Right cardiac atrium (tissue), 5 donors: ENCODE results near the gene JARID2. TPM values are rescaled to one million over a fixed set of nuclear protein-coding genes. Genes with fewer than 3 reads are reported as not detected.

Experiments used
- ATAC-seq, 2 donors: fragments of 200-7000 bp; cut with Tn5 transposase; one replicate each; pipeline versions ENCODE4 v1.8.0 to v1.9.1; 2020; ENCODE audit warnings: moderate library complexity in 2 of 2, mild to moderate bottlenecking in 1 of 2
- DNase-seq, 3 donors: peaks; one replicate each; pipeline ENCODE4 v3.0.0-alpha.2; 2020
- H3K27ac ChIP-seq: one replicate; pipeline ENCODE4 v1.5.1; 2013; ENCODE audit warnings: mild to moderate bottlenecking, low read length, control low read depth, moderate library complexity
- H3K27me3 ChIP-seq: one replicate; pipeline ENCODE4 v1.6.1; 2013; ENCODE audit not compliant: control insufficient read depth, insufficient read depth
- H3K4me1 ChIP-seq: one replicate; pipeline ENCODE4 v1.6.1; 2013; ENCODE audit warnings: low read length; ENCODE audit not compliant: control insufficient read depth, insufficient read depth
- H3K4me3 ChIP-seq: one replicate; pipeline ENCODE4 v1.5.1; 2013; ENCODE audit warnings: low read length, control low read depth
- H3K9me3 ChIP-seq: one replicate; pipeline ENCODE4 v1.6.1; 2013; ENCODE audit warnings: low read length; ENCODE audit not compliant: control insufficient read depth
- WGBS: extraction: QIAGEN DNeasy Blood & Tissue Kit; methylation state at CpG from one replicate; pipeline ENCODE4 v1.1.7; 2013; 5-methylcytosine and 5-hydroxymethylcytosine counted together
- intact Hi-C, 4 donors: fragments of 100-400 bp; cut with DNase I; formaldehyde crosslinking; loops; one replicate each; pipeline versions ENCODE4 v1.11.0 to v1.14.0; 2022 to 2023
- polyA plus RNA-seq: library from polyadenylated mRNA; stranded (reverse); fragments of 200-250 nt; gene quantifications from one replicate; pipeline ENCODE4 v1.2.3, GENCODE V29; 2013
- total RNA-seq, 4 donors: library from RNA; stranded (reverse); fragmentation: NEBNext Ultra II Directional; extraction: Animal tissue kit (Norgen Biotek cat#: 25700); gene quantifications; one replicate each; pipeline ENCODE4 v1.2.1, GENCODE V29; 2021
- donor health status: healthy with polysubstance abuse.
- donor health status: DM: no; HTN: yes; CAD: no.
- donor health status: DM: no; HTN: no; CAD: no.
- donor health status: DM: no; HTN: yes; CAD: no; lungs with severe emphysema.
- donor health status: DM: yes; HTN: yes; CAD: no.

JARID2 gene
- total and polyA plus RNA-seq, 5 donors, result 4.1 to 10.1 (median 9.1) TPM

DNA sequence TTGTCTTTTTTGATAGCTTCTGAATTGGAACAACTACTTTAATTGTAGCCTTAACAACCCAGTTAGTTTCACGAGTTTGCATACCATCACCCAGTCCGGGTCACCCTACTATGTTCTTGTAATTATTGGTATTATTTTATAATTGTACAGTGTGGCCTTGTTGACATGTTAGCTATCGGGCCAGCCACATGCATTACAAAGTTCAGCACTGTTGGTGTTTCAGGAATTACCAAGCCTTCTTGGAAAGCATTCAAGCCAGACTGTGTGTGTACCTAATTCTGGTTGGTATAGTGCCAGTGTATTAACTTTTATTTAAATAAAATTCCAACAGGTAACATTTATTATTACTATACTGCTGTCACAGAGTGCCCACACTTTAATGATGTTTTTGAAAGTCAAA, 150.9 kb downstream of the JARID2 start:
- Histone ChIP-seq H3K4me3 (no peak overlapping the region), H3K27ac (no peak overlapping the region), H3K4me1 (peaks cover 16% of the 10 kb centered on the region), H3K9me3 (no peaks in the 10 kb centered on the region), H3K27me3 (no peaks in the 10 kb centered on the region)
- intact Hi-C loops, result no loop called here
- ATAC-seq, result no peak
- DNase-seq, result no peak
- 76% methylated on average over 3 of the region's 3 CpGs for WGBS

- intact Hi-C loops, result no loop called here
These were observed 152.9 kb downstream of the JARID2 start for GRCh38 chr6:15398633-15399275.

GRCh38 chr6:15399641-15400470, 154.0 kb downstream of the JARID2 start:
- Histone ChIP-seq H3K27ac (peak overlapping the region; percentile 84), H3K4me3 (peak overlapping the region; percentile 66), H3K4me1 (peaks cover 19% of the 10 kb centered on the region), H3K9me3 (no peaks in the 10 kb centered on the region), H3K27me3 (no peaks in the 10 kb centered on the region)
- intact Hi-C loops, result no loop called here
- peak; percentile 90 to 92 for ATAC-seq
- 6% methylated on average over 9 of the region's 9 CpGs for WGBS
- DNase-seq, result peak; percentile 76 to 94 (median 90)

More at GRCh38 chr6:15398633-15399275, 152.9 kb downstream of the JARID2 start:
- Histone ChIP-seq H3K27ac (no peak overlapping the region), H3K4me1 (peaks cover 16% of the 10 kb centered on the region), H3K4me3 (no peak overlapping the region), H3K27me3 (no peaks in the 10 kb centered on the region), H3K9me3 (no peaks in the 10 kb centered on the region)
- ATAC-seq (peak in 1 of 2 donors; percentile 27), DNase-seq (no peak)
- 34% methylated on average over 8 of the region's 8 CpGs for WGBS

GRCh38 chr6:15400572-15401004, 154.7 kb downstream of the JARID2 start:
- no peaks in the 10 kb centered on the region for H3K27me3 ChIP-seq
- no peaks in the 10 kb centered on the region for H3K9me3 ChIP-seq
- intact Hi-C loops, result no loop called here
- ATAC-seq, result peak; percentile 81 to 88
- peak overlapping the region; percentile 66 for H3K4me3 ChIP-seq
- peak overlapping the region; percentile 37 for H3K27ac ChIP-seq
- 5% methylated on average over 14 of the region's 14 CpGs for WGBS
- H3K4me1 ChIP-seq, result peaks cover 19% of the 10 kb centered on the region
- peak; percentile 67 to 90 (median 85) for DNase-seq

DNA sequence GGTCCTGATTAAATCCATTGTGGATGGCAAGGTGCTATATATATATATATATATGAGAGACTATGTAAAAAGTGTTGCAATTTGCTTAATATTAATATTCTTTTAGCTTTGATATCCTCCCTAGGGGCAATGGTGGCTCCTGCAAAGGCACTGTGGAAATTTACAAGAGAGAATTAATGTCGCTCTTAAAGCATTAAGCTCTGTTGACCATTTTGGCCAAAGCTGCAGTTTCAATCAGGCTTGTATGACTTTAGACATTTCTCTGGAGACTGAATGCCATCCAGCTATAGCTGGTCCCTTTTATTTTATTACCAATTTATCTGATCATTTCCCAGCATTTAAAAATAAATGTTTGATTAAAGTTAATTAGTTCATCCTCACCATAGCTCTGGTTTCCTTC, 155.3 kb downstream of the JARID2 start:
- ATAC-seq (no peak), DNase-seq (no peak)
- no peaks in the 10 kb centered on the region for H3K27me3 ChIP-seq
- no peak overlapping the region for H3K27ac ChIP-seq
- WGBS, result 73% methylated on average over 1 of the region's 1 CpG
- no peaks in the 10 kb centered on the region for H3K9me3 ChIP-seq
- intact Hi-C loops, result no loop called here
- H3K4me1 ChIP-seq, result peaks cover 19% of the 10 kb centered on the region
- no peak overlapping the region for H3K4me3 ChIP-seq

- no peak for ATAC-seq
- no peaks in the 10 kb centered on the region for H3K9me3 ChIP-seq
- no peak for DNase-seq
- 57% methylated on average over 2 of the region's 2 CpGs for WGBS
- H3K27ac ChIP-seq, result peak overlapping the region; percentile 2
- peaks cover 19% of the 10 kb centered on the region for H3K4me1 ChIP-seq
- H3K27me3 ChIP-seq, result no peaks in the 10 kb centered on the region
- intact Hi-C loops, result no loop called here
- H3K4me3 ChIP-seq, result no peak overlapping the region
These were observed 155.9 kb downstream of the JARID2 start for GRCh38 chr6:15401769-15402250.

DNA sequence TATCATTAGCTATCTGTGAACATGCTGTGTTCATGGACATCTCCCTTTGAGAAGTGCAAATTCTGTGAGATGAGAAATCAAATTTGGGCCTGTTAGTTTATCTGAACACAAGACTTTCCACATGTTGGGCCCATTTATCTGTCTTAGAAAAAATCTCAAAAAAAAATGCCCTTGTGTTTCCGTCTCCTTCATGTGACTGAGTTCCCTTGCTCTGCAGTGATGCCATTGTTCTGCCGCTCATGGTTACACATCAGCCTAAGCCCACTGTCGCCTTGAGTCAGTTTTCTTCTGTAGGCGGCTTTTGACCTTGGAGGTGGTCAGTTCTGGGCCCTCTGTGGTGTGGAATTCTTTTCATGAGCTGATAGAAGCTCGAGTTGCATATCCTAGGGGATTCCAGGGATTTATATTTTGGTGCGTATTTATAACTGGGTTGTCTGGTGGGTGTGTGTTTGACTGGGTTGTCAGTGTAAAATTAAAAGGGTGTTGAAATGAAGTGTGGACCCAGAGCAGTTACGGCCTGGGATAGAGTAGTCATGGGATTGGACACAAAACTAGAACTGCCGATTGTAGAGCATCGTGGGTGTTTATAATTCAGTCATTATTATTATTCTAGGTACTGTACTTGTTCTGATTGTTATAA, 156.7 kb downstream of the JARID2 start:
- no peak for ATAC-seq
- 71% methylated on average over 9 of the region's 9 CpGs for WGBS
- no peak for DNase-seq

DNA sequence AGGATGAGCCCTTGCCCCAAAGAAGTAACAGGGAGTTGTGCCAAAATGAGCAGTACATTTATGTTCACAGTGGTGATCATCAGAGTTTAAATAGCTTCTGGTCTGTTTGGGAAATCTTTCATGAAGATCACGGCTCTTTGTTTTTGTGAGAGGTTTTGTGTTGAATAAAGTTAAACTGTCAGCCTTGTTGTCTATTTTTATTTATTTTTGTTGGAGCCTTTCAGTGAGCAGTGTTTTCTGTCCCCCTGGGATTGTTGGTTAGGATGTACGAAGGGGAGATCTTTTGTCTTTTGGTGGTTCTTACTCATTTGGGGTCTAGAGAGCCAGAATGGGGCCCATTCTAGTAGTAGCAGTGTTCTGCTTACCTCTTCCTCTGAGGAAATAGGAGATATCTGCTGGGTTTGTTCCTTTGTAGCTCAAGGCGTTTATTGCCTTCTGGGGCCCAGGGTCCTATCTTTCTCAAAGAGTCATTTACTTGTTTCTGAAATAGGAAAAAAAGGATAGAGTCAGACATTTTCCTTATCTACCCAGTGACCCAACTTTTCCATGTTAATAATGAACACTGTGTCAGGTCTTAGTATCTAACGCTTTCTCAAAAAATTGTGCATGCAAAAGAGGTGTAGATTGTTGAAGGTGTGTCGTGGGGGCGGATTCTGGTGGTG, 157.4 kb downstream of the JARID2 start:
- Histone ChIP-seq H3K4me3 (no peak overlapping the region), H3K27me3 (no peaks in the 10 kb centered on the region), H3K4me1 (peaks cover 21% of the 10 kb centered on the region), H3K9me3 (no peaks in the 10 kb centered on the region), H3K27ac (no peak overlapping the region)
- WGBS, result 88% methylated on average over 6 of the region's 6 CpGs
- no peak for DNase-seq
- intact Hi-C loops, result no loop called here
- ATAC-seq, result no peak

More for the DNA sequence above, 156.7 kb downstream of the JARID2 start:
- intact Hi-C loops, result no loop called here
- Histone ChIP-seq H3K4me1 (peaks cover 19% of the 10 kb centered on the region), H3K4me3 (no peak overlapping the region), H3K27ac (peak overlapping the region; percentile 70), H3K27me3 (no peaks in the 10 kb centered on the region), H3K9me3 (no peaks in the 10 kb centered on the region)

GRCh38 chr6:15404685-15404980, 158.8 kb downstream of the JARID2 start:
- intact Hi-C loops, result no loop called here
- ATAC-seq (no peak), DNase-seq (no peak)
- no peak overlapping the region for H3K4me3 ChIP-seq
- no peak overlapping the region for H3K27ac ChIP-seq
- H3K27me3 ChIP-seq, result no peaks in the 10 kb centered on the region
- no peaks in the 10 kb centered on the region for H3K9me3 ChIP-seq
- H3K4me1 ChIP-seq, result peaks cover 17% of the 10 kb centered on the region

DNA sequence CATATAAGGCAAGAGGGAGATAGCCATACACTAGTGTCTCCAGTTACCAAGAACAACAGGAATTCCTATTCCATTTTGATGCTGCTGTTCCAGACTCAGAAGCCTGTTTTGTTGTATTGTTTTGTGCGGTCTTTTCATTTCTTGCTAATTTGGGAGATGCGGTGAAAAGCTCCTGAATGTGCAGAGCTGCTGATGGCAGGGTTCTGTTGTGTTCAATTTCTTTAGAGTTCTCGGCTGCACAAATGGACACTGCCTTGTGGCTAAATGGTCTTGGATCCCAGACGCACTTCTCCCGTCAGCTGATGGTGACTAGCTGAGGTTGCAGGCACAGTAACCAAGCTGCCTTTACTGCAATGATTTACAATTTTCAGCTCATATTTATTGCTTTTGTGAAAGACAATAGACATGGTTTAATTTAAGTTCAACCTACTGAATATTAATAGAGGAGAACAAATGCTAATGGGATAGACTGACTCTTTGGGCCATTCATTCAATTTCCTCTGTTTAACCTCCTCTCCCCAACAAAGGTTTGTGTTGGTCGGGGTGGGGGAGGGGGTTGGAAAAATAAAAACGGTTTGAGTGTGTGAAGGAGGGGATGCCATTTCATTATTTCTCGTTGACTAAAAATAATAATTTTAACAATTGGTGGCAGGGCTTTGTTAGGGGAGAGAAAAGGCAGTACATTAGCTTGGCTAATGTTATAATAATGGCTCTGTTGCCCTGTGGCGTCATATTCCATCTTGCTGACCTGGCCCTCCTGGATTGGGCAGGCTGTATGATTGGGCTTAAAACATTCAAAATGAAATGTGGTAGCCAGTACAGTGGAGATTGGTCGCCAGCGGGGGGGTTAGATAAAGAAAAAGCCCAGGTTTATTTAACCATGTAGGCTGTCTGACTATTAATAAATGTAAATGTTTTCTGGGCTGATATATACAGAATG, 159.5 kb downstream of the JARID2 start:
- intact Hi-C loops, result no loop called here
- no peaks in the 10 kb centered on the region for H3K27me3 ChIP-seq
- ATAC-seq (no peak), DNase-seq (no peak)
- no peak overlapping the region for H3K4me3 ChIP-seq
- peaks cover 13% of the 10 kb centered on the region for H3K4me1 ChIP-seq
- no peak overlapping the region for H3K27ac ChIP-seq
- WGBS, result 89% methylated on average over 11 of the region's 11 CpGs
- H3K9me3 ChIP-seq, result no peaks in the 10 kb centered on the region
